Keratinocyte (primary cell): ENCODE results near the gene GBA3.

ENCODE experiments used
- EZH2 ChIP-seq: IDR thresholded peaks from one replicate; pipeline ENCODE4 v1.6.1; 2012; ENCODE audit warnings: inconsistent platforms, mild to moderate bottlenecking, low read length, moderate library complexity
- TF ChIP-seq, protein P1 (sequence below), 3 experiments: IDR thresholded peaks in 1 of 3; conservative IDR thresholded peaks in 1 of 3; optimal IDR thresholded peaks in 1 of 3; 2 replicates in 2 of 3; 3 replicates in 1 of 3; pipeline versions ENCODE3 to v1.5.1; 2011; ENCODE audit warnings: low read length in 3 of 3, mild to moderate bottlenecking in 3 of 3, moderate library complexity in 2 of 3, control low read depth in 1 of 3, inconsistent platforms in 1 of 3; ENCODE audit not compliant: insufficient read depth in 2 of 3; ENCODE audit errors: extremely low read depth in 1 of 3

DNA sequence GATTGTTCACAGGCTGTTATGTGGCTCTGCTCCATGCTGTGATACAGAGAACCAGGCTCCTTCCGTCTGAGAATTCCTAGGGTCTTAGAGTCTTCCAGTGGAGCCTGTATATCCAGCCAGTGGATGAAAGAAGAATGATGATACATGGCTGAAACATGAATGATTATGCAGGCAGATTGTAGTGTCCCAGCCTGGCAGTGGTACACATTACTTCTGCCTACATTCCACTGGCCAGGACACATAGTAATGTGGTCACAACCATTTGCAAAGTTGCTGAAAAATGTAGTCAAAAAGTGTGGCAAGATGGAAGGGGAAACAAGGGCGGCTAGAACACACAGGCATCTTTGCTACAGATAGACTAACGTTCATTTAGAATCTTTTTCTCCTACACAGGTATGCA is 4.5 kb upstream of the GBA3 start:
- TF ChIP-seq, protein P1, sequence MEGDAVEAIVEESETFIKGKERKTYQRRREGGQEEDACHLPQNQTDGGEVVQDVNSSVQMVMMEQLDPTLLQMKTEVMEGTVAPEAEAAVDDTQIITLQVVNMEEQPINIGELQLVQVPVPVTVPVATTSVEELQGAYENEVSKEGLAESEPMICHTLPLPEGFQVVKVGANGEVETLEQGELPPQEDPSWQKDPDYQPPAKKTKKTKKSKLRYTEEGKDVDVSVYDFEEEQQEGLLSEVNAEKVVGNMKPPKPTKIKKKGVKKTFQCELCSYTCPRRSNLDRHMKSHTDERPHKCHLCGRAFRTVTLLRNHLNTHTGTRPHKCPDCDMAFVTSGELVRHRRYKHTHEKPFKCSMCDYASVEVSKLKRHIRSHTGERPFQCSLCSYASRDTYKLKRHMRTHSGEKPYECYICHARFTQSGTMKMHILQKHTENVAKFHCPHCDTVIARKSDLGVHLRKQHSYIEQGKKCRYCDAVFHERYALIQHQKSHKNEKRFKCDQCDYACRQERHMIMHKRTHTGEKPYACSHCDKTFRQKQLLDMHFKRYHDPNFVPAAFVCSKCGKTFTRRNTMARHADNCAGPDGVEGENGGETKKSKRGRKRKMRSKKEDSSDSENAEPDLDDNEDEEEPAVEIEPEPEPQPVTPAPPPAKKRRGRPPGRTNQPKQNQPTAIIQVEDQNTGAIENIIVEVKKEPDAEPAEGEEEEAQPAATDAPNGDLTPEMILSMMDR (optimal IDR thresholded peaks at IDR 0.05 in 1 of 3, IDR thresholded peaks at IDR 0.05 in 1 of 3, conservative IDR thresholded peaks at IDR 0.05 in 1 of 3; ENCODE audit: extremely low read depth in 1 of 3, insufficient read depth in 2 of 3, low read length in 3 of 3): no peak
- no peak for TF ChIP-seq EZH2
